Measurements from ENCODE around the gene MYO6.

The MYO6 gene

GRCh38 chr6:75963569-75963968, 214.5 kb downstream of the MYO6 start:
- no peak for DNase-seq

- no peak for DNase-seq
These were observed 219.1 kb downstream of the MYO6 start for GRCh38 chr6:75968143-75968542.

Measured in fibroblast of skin of back (primary cell).